A549 (cell line): ENCODE measurements around the gene TEC. TPM values are rescaled to one million over a fixed set of nuclear protein-coding genes. Genes with fewer than 3 reads are reported as not detected.

Experiments used
- ATAC-seq, 2 experiments: fragments of 200-7000 bp in 1 of 2; fragments of >200 bp in 1 of 2; cut with Nextera tagmentation in 1 of 2; cut with Tn5 transposase in 1 of 2; 3 replicates each; pipeline versions ENCODE4 v1.8.0 to v1.9.1; 2018 to 2020; ENCODE audit warnings: mild to moderate bottlenecking in 1 of 2, moderate library complexity in 1 of 2
- CTCF ChIA-PET: fragments of 300-600 bp; sonication (Branson Sonifier 250); formaldehyde crosslinking; extraction: SDS; loops from one replicate; lab custom pipeline; 2021; ENCODE audit warnings: antibody characterized with exemption, inconsistent platforms; lab: Yijun Ruan, JAX
- POLR2A ChIA-PET: fragments of 350-600 bp; formaldehyde crosslinking; extraction: SDS; loops from one replicate; lab custom pipeline; 2021; ENCODE audit warnings: antibody characterized with exemption, inconsistent platforms; lab: Yijun Ruan, JAX
- DNase-seq, 2 experiments: peaks; one replicate each; pipeline versions ENCODE4 v3.0.0 to v3.0.0-alpha.2; 2011 to 2016; ENCODE audit warnings: low read depth in 1 of 2, low spot score in 1 of 2
- FAIRE-seq: peaks from 2 replicates; lab custom pipeline; 2011; peaks lifted over from hg19 to GRCh38; lab: Jason Lieb, UNC
- H3K27ac ChIP-seq, 2 experiments: fragments of >200 bp; sonication (Bioruptor Twin); formaldehyde crosslinking; 3 replicates each; pipeline ENCODE4 v1.5.1; 2016 to 2017
- H3K4me1 ChIP-seq: fragments of >200 bp; sonication (Bioruptor Twin); formaldehyde crosslinking; 3 replicates; pipeline ENCODE4 v1.6.1; 2016
- H3K4me2 ChIP-seq: fragments of >200 bp; sonication (Bioruptor Twin); formaldehyde crosslinking; 3 replicates; pipeline ENCODE4 v1.6.1; 2016
- H3K4me3 ChIP-seq: fragments of >200 bp; sonication (Bioruptor Twin); formaldehyde crosslinking; 3 replicates; pipeline ENCODE4 v1.5.1; 2016
- H3K9me3 ChIP-seq: fragments of >200 bp; sonication (Bioruptor Twin); formaldehyde crosslinking; 3 replicates; pipeline ENCODE4 v1.6.1; 2016
- BHLHE40 ChIP-seq: IDR thresholded peaks from 2 replicates; pipeline ENCODE4 v1.6.1; 2012; ENCODE audit warnings: low read depth, low read length, inconsistent platforms
- CBX2 ChIP-seq: fragments of 200-600 bp; sonication (generic); IDR thresholded peaks from 2 replicates; pipeline ENCODE4 v1.6.1; 2016; ENCODE audit warnings: low read depth, mild to moderate bottlenecking, borderline replicate concordance
- CBX8 ChIP-seq: fragments of 200-600 bp; sonication (generic); IDR thresholded peaks from 2 replicates; pipeline ENCODE4 v1.6.1; 2016
- CEBPB ChIP-seq, 2 experiments: fragments of >200 bp in 1 of 2; sonication (Bioruptor Twin) in 1 of 2; formaldehyde crosslinking in 1 of 2; IDR thresholded peaks; 2 replicates each; pipeline ENCODE4 v1.6.1; 2012 to 2016
- CHD2 ChIP-seq: fragments of 150-350 bp; IDR thresholded peaks from 2 replicates; pipeline ENCODE4 v1.6.1; 2014; ENCODE audit warnings: low read length; ENCODE audit not compliant: partially characterized antibody
- EP300 ChIP-seq, 2 experiments: fragments of >200 bp; sonication (Bioruptor Twin); formaldehyde crosslinking; IDR thresholded peaks; 2 replicates in 1 of 2; 3 replicates in 1 of 2; pipeline ENCODE4 v1.6.1; 2016 to 2017
- FOSL2 ChIP-seq, 2 experiments: fragments of 450-650 bp in 1 of 2; fragments of >200 bp in 1 of 2; sonication (Bioruptor Twin) in 1 of 2; formaldehyde crosslinking; IDR thresholded peaks; 2 replicates each; pipeline versions ENCODE4 v1.5.0 to v1.6.1; 2016 to 2020; ENCODE audit warnings: mild to moderate bottlenecking in 1 of 2, moderate library complexity in 1 of 2
- GATA3 ChIP-seq: IDR thresholded peaks from 2 replicates; pipeline ENCODE4 v1.6.1; 2012; ENCODE audit warnings: borderline replicate concordance
- HOXA7 ChIP-seq: fragments of 250-450 bp; sonication (Bioruptor Pico); IDR thresholded peaks from 2 replicates; pipeline ENCODE4 v1.5.0; 2020; ENCODE audit warnings: mild to moderate bottlenecking, moderate library complexity
- HOXB13 ChIP-seq: fragments of 250-450 bp; sonication (Bioruptor Pico); IDR thresholded peaks from 2 replicates; pipeline ENCODE4 v1.5.0; 2020; ENCODE audit warnings: low read depth, mild to moderate bottlenecking, moderate library complexity
- KDM1A ChIP-seq: fragments of 200-600 bp; sonication (generic); IDR thresholded peaks from 2 replicates; pipeline ENCODE4 v1.6.1; 2016; ENCODE audit warnings: low read depth, mild to moderate bottlenecking
- MAFK ChIP-seq: fragments of 450-650 bp; IDR thresholded peaks from 2 replicates; pipeline ENCODE4 v1.6.1; 2014; ENCODE audit not compliant: partially characterized antibody
- MAZ ChIP-seq: fragments of 150-350 bp; IDR thresholded peaks from 2 replicates; pipeline ENCODE4 v1.6.1; 2014; ENCODE audit warnings: antibody characterized with exemption, low read depth, low read length, borderline replicate concordance
- NFE2L2 ChIP-seq: fragments of 150-350 bp; conservative IDR thresholded peaks from 2 replicates; pipeline ENCODE4 v1.6.1; 2014; ENCODE audit warnings: low read length
- POLR2A ChIP-seq: IDR thresholded peaks from 2 replicates; pipeline ENCODE4 v1.6.1; 2012; ENCODE audit warnings: mild to moderate bottlenecking, low read length
- RAD21 ChIP-seq, 2 experiments: fragments of >200 bp in 1 of 2; sonication (Bioruptor Twin) in 1 of 2; formaldehyde crosslinking in 1 of 2; IDR thresholded peaks in 1 of 2; conservative IDR thresholded peaks in 1 of 2; 2 replicates in 1 of 2; 3 replicates in 1 of 2; pipeline ENCODE4 v1.6.1; 2012 to 2018; ENCODE audit warnings: inconsistent platforms in 1 of 2
- RCOR1 ChIP-seq: fragments of 150-350 bp; IDR thresholded peaks from 2 replicates; pipeline ENCODE4 v1.6.1; 2014; ENCODE audit warnings: antibody characterized with exemption, low read length, low read depth
- RFX5 ChIP-seq: fragments of 450-650 bp; IDR thresholded peaks from 2 replicates; pipeline ENCODE4 v1.7.1; 2014; ENCODE audit warnings: antibody characterized with exemption, mild to moderate bottlenecking, moderate library complexity
- TFCP2L1 ChIP-seq: fragments of 250-450 bp; sonication (Bioruptor Pico); IDR thresholded peaks from 2 replicates; pipeline ENCODE4 v1.5.0; 2021; ENCODE audit warnings: mild to moderate bottlenecking
- TP53 ChIP-seq: fragments of 250-450 bp; sonication (Bioruptor Pico); IDR thresholded peaks from 2 replicates; pipeline ENCODE4 v1.5.0; 2021; ENCODE audit warnings: mild to moderate bottlenecking, moderate library complexity
- ZC3H11A ChIP-seq: fragments of 450-650 bp; IDR thresholded peaks from 2 replicates; pipeline ENCODE4 v1.6.1; 2014; ENCODE audit warnings: antibody characterized with exemption, mild to moderate bottlenecking
- ZFP36 ChIP-seq: fragments of 450-650 bp; IDR thresholded peaks from 2 replicates; pipeline ENCODE4 v1.6.1; 2014; ENCODE audit warnings: borderline replicate concordance; ENCODE audit not compliant: partially characterized antibody
- ZNF302 ChIP-seq: fragments of 250-450 bp; sonication (Bioruptor Pico); IDR thresholded peaks from 2 replicates; pipeline ENCODE4 v1.9.0; 2021; ENCODE audit warnings: inconsistent platforms, mild to moderate bottlenecking, moderate library complexity
- WGBS: methylation state at CpG from one replicate; pipeline ENCODE4 v1.1.6; 2017; ENCODE audit errors: missing lambda C conversion rate; 5-methylcytosine and 5-hydroxymethylcytosine counted together
- polyA plus RNA-seq, 4 experiments: library from polyadenylated mRNA; depleted of rRNA in 3 of 4; stranded (reverse); fragments of >200 nt; fragmentation: RNase III in 1 of 4; extraction: RNeasy Plus Mini Kit Qiagen cat#74134 plus additional on column Dnase treatment in 1 of 4; gene quantifications; 2 replicates in 3 of 4; 3 replicates in 1 of 4; pipeline ENCODE4 v1.2.3, GENCODE V29; 2011 to 2017
- TF ChIP-seq, protein P1 (sequence below): IDR thresholded peaks from 2 replicates; pipeline ENCODE4 v1.6.1; 2012
- TF ChIP-seq, protein P2 (sequence below): fragments of 450-650 bp; IDR thresholded peaks from 2 replicates; pipeline ENCODE4 v1.6.1; 2014; ENCODE audit warnings: antibody characterized with exemption
- TF ChIP-seq, protein P3 (sequence below): fragments of 150-350 bp; IDR thresholded peaks from 2 replicates; pipeline ENCODE4 v1.6.1; 2014; ENCODE audit warnings: low read depth, mild to moderate bottlenecking, low read length
- TF ChIP-seq, protein P4 (sequence below): IDR thresholded peaks from 2 replicates; pipeline ENCODE4 v1.6.1; 2012; ENCODE audit warnings: low read depth, borderline replicate concordance
- TF ChIP-seq, protein P5 (sequence below): fragments of 250-450 bp; sonication (Bioruptor Pico); IDR thresholded peaks from 2 replicates; pipeline ENCODE4 v1.5.0; 2021; ENCODE audit warnings: mild to moderate bottlenecking, moderate library complexity, borderline replicate concordance

The TEC gene
- polyA plus RNA-seq, 2 of the 4 experiments (the other 2 are of a cell fraction): 1.2 to 1.6 TPM

DNA sequence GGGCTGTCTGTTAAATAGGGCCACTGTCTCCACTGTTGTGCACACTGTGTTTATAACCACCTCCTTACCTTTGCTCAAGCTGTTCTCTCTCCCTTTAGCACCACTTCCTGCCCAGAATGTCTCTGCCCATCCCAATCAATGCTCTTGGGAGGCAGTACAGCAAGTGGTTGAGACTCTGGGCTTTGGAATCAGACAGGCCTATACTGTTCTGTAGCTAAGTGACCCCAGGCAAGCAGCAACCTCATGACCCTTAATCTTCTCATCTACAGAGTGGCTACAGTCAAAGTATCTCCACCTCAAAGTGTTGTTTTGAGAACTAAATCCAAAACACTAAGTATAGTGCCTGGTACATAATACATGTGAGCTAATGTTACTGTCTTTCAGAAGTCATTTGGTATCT, 131.8 kb downstream of the TEC start:
- no peak for DNase-seq
- ChIA-PET CTCF (interaction anchor here (4.5 kb wide), 1 partner anchor 10 kb away, joined by 17 read pairs; no protein-coding TSS in a partner anchor), POLR2A (no interaction called here)
- TF ChIP-seq FOSL2 (IDR thresholded peaks at IDR 0.05) (no peak), FOSL2 (CRISPR knock-in tag; IDR thresholded peaks at IDR 0.05) (no peak), POLR2A (no peak), RFX5 (no peak), ZC3H11A (no peak), HOXA7 (no peak), CHD2 (no peak), BHLHE40 (no peak), TP53 (CRISPR knock-in tag) (no peak)
- TF ChIP-seq, protein P1, sequence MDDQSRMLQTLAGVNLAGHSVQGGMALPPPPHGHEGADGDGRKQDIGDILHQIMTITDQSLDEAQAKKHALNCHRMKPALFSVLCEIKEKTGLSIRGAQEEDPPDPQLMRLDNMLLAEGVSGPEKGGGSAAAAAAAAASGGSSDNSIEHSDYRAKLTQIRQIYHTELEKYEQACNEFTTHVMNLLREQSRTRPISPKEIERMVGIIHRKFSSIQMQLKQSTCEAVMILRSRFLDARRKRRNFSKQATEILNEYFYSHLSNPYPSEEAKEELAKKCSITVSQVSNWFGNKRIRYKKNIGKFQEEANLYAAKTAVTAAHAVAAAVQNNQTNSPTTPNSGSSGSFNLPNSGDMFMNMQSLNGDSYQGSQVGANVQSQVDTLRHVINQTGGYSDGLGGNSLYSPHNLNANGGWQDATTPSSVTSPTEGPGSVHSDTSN: no peak
- ATAC-seq: no peak
- Histone ChIP-seq H3K9me3 (no peaks in the 10 kb centered on the region), H3K27ac (no peak overlapping the region), H3K4me3 (no peak overlapping the region), H3K4me1 (no peaks in the 10 kb centered on the region; the same call in 2 of the 3 replicates), H3K4me2 (no peak overlapping the region)
- no peak for FAIRE-seq

DNA sequence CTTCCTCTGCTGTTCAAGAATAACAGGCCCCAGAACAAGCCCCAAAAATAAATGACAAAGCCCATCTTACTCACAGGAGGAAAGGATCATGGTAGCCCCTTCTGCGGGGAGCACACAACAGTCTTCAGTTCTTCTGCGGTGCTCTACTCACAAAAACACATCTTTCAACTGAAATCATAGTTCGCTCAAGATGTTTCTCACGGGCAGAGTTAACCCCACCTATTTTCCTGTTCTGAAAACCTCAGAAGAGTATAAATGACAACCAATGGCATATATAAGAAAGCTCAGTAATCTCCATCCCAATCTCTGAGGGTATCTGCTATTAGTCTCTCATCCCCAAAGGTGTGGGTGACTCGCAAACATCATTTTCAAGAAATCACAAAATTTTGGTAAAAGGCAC, 135.6 kb downstream of the TEC start, which contains the start of gene TXK:
Gene TXK, minus strand, starts transcription at position 170 of the 400 bp plus-strand sequence. Its CDS starts 80 bp downstream, at position 90.
- no peak within 1 kb of the TSS for H3K27ac ChIP-seq
- TF ChIP-seq CEBPB (IDR thresholded peaks at IDR 0.05): no peak
- TF ChIP-seq RAD21 (conservative IDR thresholded peaks at IDR 0.05 in 1 of 2, IDR thresholded peaks at IDR 0.05 in 1 of 2): no peak
- TF ChIP-seq, protein P2, sequence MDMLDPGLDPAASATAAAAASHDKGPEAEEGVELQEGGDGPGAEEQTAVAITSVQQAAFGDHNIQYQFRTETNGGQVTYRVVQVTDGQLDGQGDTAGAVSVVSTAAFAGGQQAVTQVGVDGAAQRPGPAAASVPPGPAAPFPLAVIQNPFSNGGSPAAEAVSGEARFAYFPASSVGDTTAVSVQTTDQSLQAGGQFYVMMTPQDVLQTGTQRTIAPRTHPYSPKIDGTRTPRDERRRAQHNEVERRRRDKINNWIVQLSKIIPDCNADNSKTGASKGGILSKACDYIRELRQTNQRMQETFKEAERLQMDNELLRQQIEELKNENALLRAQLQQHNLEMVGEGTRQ: no peak
- TF ChIP-seq EP300 (IDR thresholded peaks at IDR 0.05): no peak
- TF ChIP-seq TFCP2L1 (CRISPR knock-in tag): no peak
- no peak for TF ChIP-seq NFE2L2
- TF ChIP-seq MAZ: no peak
- TF ChIP-seq, protein P3, sequence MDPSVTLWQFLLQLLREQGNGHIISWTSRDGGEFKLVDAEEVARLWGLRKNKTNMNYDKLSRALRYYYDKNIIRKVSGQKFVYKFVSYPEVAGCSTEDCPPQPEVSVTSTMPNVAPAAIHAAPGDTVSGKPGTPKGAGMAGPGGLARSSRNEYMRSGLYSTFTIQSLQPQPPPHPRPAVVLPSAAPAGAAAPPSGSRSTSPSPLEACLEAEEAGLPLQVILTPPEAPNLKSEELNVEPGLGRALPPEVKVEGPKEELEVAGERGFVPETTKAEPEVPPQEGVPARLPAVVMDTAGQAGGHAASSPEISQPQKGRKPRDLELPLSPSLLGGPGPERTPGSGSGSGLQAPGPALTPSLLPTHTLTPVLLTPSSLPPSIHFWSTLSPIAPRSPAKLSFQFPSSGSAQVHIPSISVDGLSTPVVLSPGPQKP: no peak
- TF ChIP-seq, all 56 proteins: peak for 0
- DNase-seq (no peak), ATAC-seq (no peak), FAIRE-seq (no peak)
- Histone ChIP-seq H3K9me3 (no peaks in the 10 kb centered on the region), H3K4me3 (no peak within 1 kb of the TSS), H3K4me2 (no peak within 1 kb of the TSS), H3K4me1 (peaks cover 10% of the 10 kb centered on the region; the same call in 2 of the 3 replicates)
- ChIA-PET POLR2A (no interaction called here), CTCF (no interaction called here)
- 90% methylated on average over 5 of the region's 5 CpGs for WGBS

DNA sequence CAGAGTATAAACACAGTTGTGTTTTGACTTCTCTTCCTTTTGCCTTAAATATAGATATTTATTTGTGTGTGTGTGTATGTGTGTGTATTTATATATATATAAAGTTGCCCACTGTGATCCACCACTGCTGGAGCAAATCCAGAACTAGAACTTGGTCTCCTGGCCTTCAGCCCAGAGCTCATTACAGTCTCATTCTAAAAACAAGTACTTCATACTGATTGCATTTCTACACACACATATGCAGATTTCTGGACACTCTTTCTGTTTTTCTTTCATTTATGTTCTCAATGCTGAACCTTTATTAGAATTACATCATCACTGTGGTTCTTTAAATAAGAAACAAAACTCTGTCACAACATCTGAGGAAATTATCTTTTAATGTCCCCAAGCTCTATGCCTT, 136.0 kb downstream of the TEC start:
- H3K4me2 ChIP-seq: no peak overlapping the region
- DNase-seq: no peak
- no peaks in the 10 kb centered on the region for H3K9me3 ChIP-seq
- TF ChIP-seq, protein P4, sequence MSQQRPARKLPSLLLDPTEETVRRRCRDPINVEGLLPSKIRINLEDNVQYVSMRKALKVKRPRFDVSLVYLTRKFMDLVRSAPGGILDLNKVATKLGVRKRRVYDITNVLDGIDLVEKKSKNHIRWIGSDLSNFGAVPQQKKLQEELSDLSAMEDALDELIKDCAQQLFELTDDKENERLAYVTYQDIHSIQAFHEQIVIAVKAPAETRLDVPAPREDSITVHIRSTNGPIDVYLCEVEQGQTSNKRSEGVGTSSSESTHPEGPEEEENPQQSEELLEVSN: no peak
- TF ChIP-seq CEBPB (IDR thresholded peaks at IDR 0.05) (no peak), CBX8 (no peak), RCOR1 (no peak), ZFP36 (no peak), CBX2 (no peak), HOXB13 (CRISPR knock-in tag) (no peak), MAFK (no peak), KDM1A (no peak), ZNF302 (CRISPR knock-in tag) (no peak), GATA3 (no peak)
- TF ChIP-seq, protein P5, sequence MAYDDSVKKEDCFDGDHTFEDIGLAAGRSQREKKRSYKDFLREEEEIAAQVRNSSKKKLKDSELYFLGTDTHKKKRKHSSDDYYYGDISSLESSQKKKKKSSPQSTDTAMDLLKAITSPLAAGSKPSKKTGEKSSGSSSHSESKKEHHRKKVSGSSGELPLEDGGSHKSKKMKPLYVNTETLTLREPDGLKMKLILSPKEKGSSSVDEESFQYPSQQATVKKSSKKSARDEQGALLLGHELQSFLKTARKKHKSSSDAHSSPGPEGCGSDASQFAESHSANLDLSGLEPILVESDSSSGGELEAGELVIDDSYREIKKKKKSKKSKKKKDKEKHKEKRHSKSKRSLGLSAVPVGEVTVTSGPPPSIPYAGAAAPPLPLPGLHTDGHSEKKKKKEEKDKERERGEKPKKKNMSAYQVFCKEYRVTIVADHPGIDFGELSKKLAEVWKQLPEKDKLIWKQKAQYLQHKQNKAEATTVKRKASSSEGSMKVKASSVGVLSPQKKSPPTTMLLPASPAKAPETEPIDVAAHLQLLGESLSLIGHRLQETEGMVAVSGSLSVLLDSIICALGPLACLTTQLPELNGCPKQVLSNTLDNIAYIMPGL (CRISPR knock-in tag): no peak
- peaks cover 11% of the 10 kb centered on the region; the same call in 2 of the 3 replicates for H3K4me1 ChIP-seq
- no peak for FAIRE-seq
- H3K4me3 ChIP-seq: no peak overlapping the region
- ATAC-seq: no peak
- H3K27ac ChIP-seq: no peak overlapping the region
- ChIA-PET CTCF (no interaction called here), POLR2A (no interaction called here)
